HEK293T (cell line): Measurements from ENCODE around the gene CCDC138.

ENCODE experiments used
- CTCF ChIA-PET: fragments of 350-600 bp; formaldehyde crosslinking; extraction: SDS; loops from one replicate; lab custom pipeline; 2021; ENCODE audit warnings: antibody characterized with exemption, inconsistent platforms; lab: Yijun Ruan, JAX
- POLR2A ChIA-PET: fragments of 350-600 bp; formaldehyde crosslinking; extraction: SDS; loops from one replicate; lab custom pipeline; 2020; ENCODE audit warnings: antibody characterized with exemption, inconsistent platforms; lab: Yijun Ruan, JAX
- DNase-seq: peaks from one replicate; pipeline ENCODE4 v3.0.0; 2012; ENCODE audit warnings: mixed read lengths; ENCODE audit errors: extremely low spot score
- ARNT ChIP-seq: fragments of 450-650 bp; IDR thresholded peaks from 2 replicates; pipeline ENCODE4 v1.6.1; 2017; ENCODE audit warnings: mild to moderate bottlenecking
- BHLHE40 ChIP-seq: fragments of 450-650 bp; IDR thresholded peaks from 2 replicates; pipeline ENCODE4 v1.6.1; 2016; ENCODE audit warnings: mild to moderate bottlenecking, moderate library complexity, borderline replicate concordance
- CTBP1 ChIP-seq: fragments of 450-650 bp; IDR thresholded peaks from 2 replicates; pipeline ENCODE4 v1.6.1; 2016; ENCODE audit warnings: borderline replicate concordance
- ELF4 ChIP-seq: fragments of 450-650 bp; IDR thresholded peaks from 2 replicates; pipeline ENCODE4 v1.6.1; 2017; ENCODE audit warnings: antibody characterized with exemption
- FOXA1 ChIP-seq: fragments of 450-650 bp; IDR thresholded peaks from 2 replicates; pipeline ENCODE4 v1.6.1; 2016; ENCODE audit warnings: mild to moderate bottlenecking
- FOXK2 ChIP-seq: fragments of 450-650 bp; IDR thresholded peaks from 2 replicates; pipeline ENCODE4 v1.6.1; 2016; ENCODE audit warnings: mild to moderate bottlenecking
- FOXM1 ChIP-seq: fragments of 450-650 bp; IDR thresholded peaks from 2 replicates; pipeline ENCODE4 v1.6.1; 2017; ENCODE audit warnings: mild to moderate bottlenecking, borderline replicate concordance
- HDGF ChIP-seq: fragments of 450-650 bp; IDR thresholded peaks from 2 replicates; pipeline ENCODE4 v1.6.1; 2017; ENCODE audit warnings: antibody characterized with exemption, borderline replicate concordance
- L3MBTL2 ChIP-seq: fragments of 450-650 bp; conservative IDR thresholded peaks from 2 replicates; pipeline ENCODE4 v1.6.1; 2016; ENCODE audit warnings: mild to moderate bottlenecking
- LEF1 ChIP-seq: fragments of 450-650 bp; IDR thresholded peaks from 2 replicates; pipeline ENCODE4 v1.6.1; 2017; ENCODE audit warnings: mild to moderate bottlenecking, borderline replicate concordance
- NFRKB ChIP-seq: fragments of 450-650 bp; IDR thresholded peaks from 2 replicates; pipeline ENCODE4 v1.6.1; 2016; ENCODE audit warnings: mild to moderate bottlenecking, moderate library complexity
- SP1 ChIP-seq: fragments of 450-650 bp; IDR thresholded peaks from 2 replicates; pipeline ENCODE4 v1.6.1; 2017
- SUZ12 ChIP-seq: fragments of 450-650 bp; IDR thresholded peaks from 2 replicates; pipeline ENCODE4 v1.6.1; 2016; ENCODE audit warnings: mild to moderate bottlenecking
- TARDBP ChIP-seq: fragments of 450-650 bp; IDR thresholded peaks from 2 replicates; pipeline ENCODE4 v1.6.1; 2016
- ZNF384 ChIP-seq: fragments of 450-650 bp; IDR thresholded peaks from 2 replicates; pipeline ENCODE4 v1.6.1; 2016
- TF ChIP-seq, protein P1 (sequence below): fragments of 450-650 bp; IDR thresholded peaks from 2 replicates; pipeline ENCODE4 v1.6.1; 2016

CCDC138 gene

DNA sequence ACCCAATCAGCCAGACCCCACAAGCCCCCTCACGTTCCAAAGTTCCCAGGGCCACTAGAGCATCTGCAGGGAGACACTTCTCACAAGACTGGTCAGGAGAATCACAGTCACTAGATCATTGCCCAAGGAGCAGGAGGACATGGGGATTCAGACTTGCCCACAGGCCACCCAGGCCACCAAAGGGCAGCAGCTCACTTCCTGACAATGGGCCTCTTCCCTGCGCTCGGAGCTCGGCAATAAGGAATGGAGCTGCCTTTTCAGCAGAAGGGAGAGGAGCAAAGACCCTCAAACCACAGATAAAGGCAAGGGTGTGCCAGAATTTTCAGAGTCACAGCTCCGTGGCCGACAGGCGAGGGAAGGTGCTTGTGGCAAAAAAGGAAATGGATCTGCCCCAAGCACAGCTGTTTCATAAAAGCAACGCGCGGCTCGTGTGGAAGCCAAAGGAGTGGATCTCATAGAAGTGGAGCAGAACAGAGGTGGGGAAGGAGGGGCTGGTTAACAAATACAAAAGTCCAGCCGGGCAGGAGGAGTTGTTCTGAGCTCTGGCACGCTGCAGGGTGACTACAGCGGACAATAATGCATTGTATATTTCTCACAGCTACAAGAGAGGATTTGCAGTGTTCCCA, 130.3 kb downstream of the CCDC138 start:
- POLR2A ChIA-PET = no interaction called here
- no peak for DNase-seq
- CTCF ChIA-PET = interaction anchor here (2.8 kb wide), 1 partner anchor 12 kb away, joined by 11 read pairs; no protein-coding TSS in a partner anchor
- TF ChIP-seq SUZ12 (no peak), FOXA1 (no peak), ARNT (no peak), NFRKB (no peak), HDGF (no peak)

DNA sequence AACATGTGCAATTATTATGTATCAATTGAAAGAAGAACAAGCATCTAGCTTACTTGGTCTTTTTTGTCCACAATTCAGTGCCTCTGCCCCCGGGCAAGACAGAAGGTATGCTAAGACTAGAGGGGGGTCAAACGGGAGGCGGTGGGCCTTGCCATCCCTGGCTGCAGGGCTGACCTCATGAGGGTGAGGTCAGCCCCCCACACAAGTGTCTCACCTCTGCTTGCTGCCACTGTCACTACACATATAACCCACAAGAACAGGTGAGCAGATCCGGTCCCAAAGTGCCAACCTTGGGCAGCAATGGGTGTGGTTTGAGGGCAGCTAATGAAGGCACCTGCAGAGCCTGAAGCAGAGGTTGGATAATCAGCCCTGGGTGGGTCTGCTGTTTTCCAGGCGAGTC, 131.0 kb downstream of the CCDC138 start:
- POLR2A ChIA-PET = no interaction called here
- no peak for DNase-seq
- CTCF ChIA-PET = interaction anchor here (2.8 kb wide), 1 partner anchor 12 kb away, joined by 11 read pairs; no protein-coding TSS in a partner anchor
- TF ChIP-seq ZNF384 (no peak), CTBP1 (no peak), SUZ12 (no peak), ARNT (no peak), TARDBP (no peak), L3MBTL2 (no peak), FOXK2 (no peak), BHLHE40 (no peak), LEF1 (no peak)

DNA sequence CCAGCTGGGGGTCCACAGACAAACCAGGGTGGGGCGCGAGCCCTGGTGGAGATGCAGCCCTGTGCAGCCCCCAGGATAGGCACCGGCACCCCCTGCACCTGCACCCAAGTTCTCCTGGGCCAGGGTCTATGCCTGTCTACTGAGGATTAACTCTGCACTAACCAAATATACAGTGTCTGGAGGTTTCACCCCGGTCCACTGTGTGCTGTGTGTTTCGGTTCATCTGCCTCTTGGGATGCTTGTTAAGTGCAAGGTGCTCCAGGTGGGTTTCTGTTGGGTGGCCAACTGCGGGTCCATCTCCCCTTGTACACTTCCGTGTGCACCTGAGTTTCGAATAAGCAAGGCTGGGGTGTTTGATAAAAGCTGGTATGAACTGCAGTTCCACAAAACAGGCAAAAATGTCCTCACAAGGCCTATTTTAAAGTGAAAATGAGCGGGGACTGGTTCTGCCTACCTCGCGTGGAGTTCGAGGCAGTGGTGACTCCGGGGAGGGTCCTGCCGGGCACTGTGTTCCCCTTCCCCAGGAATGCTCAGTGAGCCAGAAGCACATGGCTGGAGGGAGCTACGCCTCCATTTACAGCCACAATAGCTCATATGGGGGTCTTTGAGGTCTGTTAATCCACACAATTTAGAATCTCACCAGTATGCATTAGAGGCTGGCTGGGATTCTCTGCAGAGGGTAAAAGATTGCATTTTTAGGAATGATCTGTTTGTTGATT, 131.7 kb downstream of the CCDC138 start:
- ChIA-PET POLR2A (no interaction called here), CTCF (no interaction called here)
- TF ChIP-seq L3MBTL2 (no peak), FOXA1 (no peak), BHLHE40 (no peak)
- no peak for DNase-seq

DNA sequence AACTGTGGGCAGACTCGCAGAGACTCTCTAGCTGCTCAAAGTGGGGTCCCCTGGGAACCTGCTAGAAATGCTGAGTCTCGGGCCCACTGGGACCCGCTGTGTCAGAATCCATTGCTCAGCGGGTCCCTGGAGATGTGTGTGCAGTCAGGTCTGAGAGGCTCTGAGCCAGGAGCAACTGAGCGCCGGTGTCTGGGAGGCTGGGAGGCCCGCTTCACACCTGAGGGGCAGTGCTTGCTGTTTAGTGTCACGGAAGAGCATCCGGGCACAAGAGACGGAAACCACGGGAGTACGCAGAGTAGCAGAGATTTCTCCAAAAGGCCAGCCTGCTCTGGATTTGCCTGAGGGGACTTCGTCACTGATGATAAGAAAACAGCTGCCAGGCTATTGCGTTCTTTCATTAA, 132.4 kb downstream of the CCDC138 start:
- ChIA-PET POLR2A (no interaction called here), CTCF (interaction anchor here (0.6 kb wide), 1 partner anchor 182 kb away, joined by 3 read pairs; no protein-coding TSS in a partner anchor)
- no peak for DNase-seq
- no peak for TF ChIP-seq FOXK2
- TF ChIP-seq CTBP1 = no peak
- TF ChIP-seq, protein P1, sequence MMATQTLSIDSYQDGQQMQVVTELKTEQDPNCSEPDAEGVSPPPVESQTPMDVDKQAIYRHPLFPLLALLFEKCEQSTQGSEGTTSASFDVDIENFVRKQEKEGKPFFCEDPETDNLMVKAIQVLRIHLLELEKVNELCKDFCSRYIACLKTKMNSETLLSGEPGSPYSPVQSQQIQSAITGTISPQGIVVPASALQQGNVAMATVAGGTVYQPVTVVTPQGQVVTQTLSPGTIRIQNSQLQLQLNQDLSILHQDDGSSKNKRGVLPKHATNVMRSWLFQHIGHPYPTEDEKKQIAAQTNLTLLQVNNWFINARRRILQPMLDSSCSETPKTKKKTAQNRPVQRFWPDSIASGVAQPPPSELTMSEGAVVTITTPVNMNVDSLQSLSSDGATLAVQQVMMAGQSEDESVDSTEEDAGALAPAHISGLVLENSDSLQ = no peak
- TF ChIP-seq LEF1 = no peak
- TF ChIP-seq SUZ12 = no peak
- no peak for TF ChIP-seq FOXA1
- no peak for TF ChIP-seq SP1
- no peak for TF ChIP-seq HDGF
- no peak for TF ChIP-seq BHLHE40
- TF ChIP-seq FOXM1 = no peak
- TF ChIP-seq ARNT = no peak
- TF ChIP-seq ZNF384 = no peak
- no peak for TF ChIP-seq TARDBP
- no peak for TF ChIP-seq L3MBTL2
- no peak for TF ChIP-seq ELF4

DNA sequence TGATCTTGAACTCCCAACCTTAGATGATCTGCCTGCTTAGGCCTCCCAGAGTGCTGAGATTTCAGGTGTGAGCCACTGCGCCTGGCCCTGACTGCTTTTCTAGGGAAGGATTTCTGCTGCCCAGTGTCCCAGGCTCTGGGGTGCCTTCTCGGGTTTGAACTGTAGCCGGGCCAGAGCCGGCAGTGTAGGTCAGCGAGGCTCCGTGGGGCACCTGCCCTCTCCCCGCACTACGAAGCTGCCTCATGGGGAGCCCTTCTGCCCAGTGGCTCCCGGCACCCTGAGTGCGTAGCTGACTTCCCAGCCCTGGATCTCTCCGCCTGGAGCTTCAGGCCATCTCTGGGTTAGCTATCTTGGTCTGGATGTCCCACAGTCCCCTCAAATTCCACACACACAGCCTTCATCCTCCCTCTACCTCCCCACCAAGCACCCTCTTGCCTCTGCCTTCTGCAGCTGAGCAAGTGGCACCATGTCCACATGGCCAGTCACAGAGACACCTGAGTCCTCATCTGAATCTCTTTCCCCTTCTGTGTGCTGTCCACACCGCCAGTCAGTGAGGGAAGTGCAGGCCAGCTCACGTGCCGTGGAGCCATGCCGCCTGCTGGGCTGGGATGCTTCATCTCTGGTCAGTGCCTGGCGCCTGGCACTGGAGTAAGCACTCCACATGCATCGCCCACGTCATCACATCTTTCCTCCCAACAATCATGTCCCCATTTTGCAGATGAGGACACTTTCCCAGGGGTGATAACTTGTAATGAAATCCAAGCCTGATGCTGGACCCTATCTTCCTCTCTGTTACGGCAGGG, 133.2 kb downstream of the CCDC138 start:
- no peak for DNase-seq
- CTCF ChIA-PET = interaction anchor here (0.6 to 0.7 kb wide), 2 partner anchors 75 to 181 kb away, joined by 3 read pairs; no protein-coding TSS in a partner anchor
- POLR2A ChIA-PET = no interaction called here
- TF ChIP-seq, protein P1 = no peak
- TF ChIP-seq ELF4 (no peak), FOXA1 (no peak), BHLHE40 (no peak), LEF1 (no peak), CTBP1 (no peak), SUZ12 (no peak), ARNT (no peak)

DNA sequence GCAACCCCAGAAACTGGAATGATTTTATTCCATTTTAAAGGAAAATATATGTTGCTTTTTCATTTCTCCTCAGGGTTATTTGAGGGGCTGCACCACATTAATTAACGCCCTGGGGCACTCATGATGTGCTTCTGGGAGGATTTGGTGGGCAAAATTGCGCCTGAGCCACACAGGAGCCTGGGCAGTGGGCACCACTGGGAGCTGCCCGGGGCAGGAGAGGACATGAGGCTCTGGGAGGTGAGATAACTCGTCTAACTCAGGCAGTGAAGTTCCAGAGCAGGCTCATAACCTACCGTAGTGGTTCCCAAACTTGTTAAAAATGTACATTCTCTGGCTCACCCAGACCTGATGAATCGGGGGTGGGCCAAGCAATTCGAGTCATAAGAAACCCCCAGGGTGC, 134.1 kb downstream of the CCDC138 start:
- ChIA-PET POLR2A (no interaction called here), CTCF (interaction anchor here (0.7 kb wide), 1 partner anchor 75 kb away, joined by 3 read pairs; no protein-coding TSS in a partner anchor)
- DNase-seq = no peak
- no peak for TF ChIP-seq L3MBTL2
- no peak for TF ChIP-seq HDGF
- no peak for TF ChIP-seq SUZ12
- no peak for TF ChIP-seq FOXM1
- no peak for TF ChIP-seq LEF1
- no peak for TF ChIP-seq ARNT
- TF ChIP-seq BHLHE40 = no peak
- no peak for TF ChIP-seq NFRKB
- no peak for TF ChIP-seq FOXA1
- TF ChIP-seq FOXK2 = no peak
- no peak for TF ChIP-seq CTBP1
- TF ChIP-seq, protein P1 = no peak
- no peak for TF ChIP-seq TARDBP
- TF ChIP-seq ELF4 = no peak
- TF ChIP-seq SP1 = no peak
- TF ChIP-seq ZNF384 = no peak
